Stimulated activated CD4-positive, alpha-beta T cell treated with anti-CD3 and anti-CD28 coated beads, Interleukin-4, amount 100 ng/mL, for 24 hours (primary cell): Measurements from ENCODE around the gene FAM234B.
"Not testable (repeated sequence)": the region's sequence is repeated elsewhere in the genome, so short reads cannot be mapped to it uniquely, and the experiment has no call there.

Experiments
- DNase-seq: peaks from one replicate; pipeline ENCODE4 v3.0.0-alpha.2; 2020

The FAM234B gene

GRCh38 chr12:13066014-13066413 is 21.8 kb downstream of the FAM234B start:
- DNase-seq: no peak

DNA sequence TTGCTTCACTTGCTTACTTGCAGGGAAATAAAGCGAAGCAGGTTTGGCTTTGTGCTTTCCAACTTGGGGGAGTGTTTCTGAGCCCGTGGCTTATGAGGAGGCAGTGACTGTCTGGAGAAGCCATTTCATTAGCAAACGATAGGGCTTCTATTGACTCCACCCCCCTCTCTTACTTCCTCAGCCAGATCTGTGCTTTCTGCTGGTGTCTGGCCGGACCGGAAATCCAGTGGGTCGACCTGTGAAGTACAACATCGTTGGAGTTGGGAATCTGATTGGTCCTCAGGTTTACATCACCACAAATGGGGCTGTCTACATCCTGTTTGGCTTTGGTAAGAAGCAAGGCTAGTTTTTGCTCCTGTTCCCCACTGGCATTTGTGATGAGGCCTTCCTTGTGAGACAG is 22.3 kb downstream of the FAM234B start:
- no peak for DNase-seq

DNA sequence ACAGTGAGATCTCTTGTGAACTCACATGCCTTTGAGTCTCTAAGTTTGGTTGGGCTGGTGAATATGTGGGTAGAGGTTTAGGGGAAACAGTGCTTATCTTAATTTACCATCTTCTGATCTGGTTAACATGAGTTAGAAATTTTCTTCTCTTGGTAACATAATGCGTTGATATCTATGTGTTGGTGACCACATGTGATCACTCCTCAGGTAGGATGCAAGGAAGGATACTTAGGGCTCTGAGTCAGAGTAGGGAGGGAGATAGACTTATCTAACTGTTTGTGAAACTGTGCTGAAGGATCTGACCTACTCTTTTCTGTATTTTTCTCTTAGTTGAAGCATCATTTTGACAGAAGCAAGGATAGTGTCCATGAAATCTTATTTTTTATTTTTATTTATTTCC is 23.1 kb downstream of the FAM234B start:
- DNase-seq: no peak

DNA sequence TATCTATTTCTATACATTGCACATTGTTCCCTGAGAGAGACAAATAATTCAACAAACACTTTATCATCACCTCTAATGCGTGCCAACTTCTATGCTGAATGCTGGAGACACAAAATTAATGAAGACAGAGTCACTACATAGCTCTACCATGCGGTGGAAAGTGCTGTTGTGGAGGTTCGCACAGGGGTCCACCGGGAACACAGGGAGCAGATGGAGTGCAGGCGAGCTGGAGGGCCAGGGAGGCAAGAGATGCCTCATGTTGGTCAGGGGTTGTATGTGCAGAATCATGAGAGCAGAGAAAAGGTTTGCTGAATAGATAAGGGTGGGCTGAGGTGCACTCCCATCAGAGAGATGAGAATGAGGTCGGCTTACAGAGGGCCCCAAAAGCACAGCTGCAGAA is 25.2 kb downstream of the FAM234B start:
- no peak for DNase-seq

DNA sequence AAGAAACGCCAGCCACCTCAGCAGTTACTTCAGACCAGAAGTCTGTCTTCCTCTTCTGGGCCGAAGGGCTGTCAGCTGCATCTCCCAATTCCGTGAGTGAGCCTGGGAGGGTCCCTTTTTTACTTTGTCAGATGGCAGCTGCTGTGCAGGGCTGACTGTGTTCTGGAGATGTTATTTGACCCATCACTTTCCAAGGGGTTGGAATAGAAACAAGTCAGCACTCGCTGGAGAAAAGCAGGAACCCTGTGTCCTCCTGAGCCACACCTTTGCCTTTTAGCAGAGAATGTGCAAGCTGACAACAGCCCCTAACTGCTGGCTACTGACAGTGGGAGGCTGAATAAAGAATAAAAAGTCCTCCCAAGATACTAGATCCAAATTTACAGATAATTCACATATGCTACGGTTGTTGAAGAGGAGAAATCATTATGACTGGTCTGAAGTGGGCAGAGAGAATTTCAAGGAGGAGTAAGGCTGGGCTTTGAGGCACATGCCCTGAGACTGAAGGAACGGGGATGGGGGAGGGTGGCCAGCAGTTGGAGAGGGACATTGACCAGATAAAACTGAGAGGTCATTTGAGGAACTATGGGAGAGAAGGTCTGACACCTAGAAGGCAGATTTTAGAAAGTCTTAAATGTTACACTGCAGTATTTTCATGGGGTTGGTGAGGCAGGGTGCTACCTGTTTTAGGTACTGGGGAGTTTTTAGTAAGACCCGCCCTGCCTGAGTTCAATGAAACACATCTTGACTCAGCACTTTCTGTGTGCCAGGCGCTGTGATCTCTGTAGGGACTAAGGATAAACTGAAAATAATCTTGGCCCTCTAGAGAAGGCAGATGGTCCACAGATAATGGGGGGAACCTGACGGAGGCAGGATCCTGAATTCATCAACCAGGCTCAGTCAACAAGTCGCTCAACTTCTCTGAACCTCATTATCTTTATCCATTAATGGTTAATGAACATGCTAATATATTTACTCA is 27.4 kb downstream of the FAM234B start:
- DNase-seq: no peak

DNA sequence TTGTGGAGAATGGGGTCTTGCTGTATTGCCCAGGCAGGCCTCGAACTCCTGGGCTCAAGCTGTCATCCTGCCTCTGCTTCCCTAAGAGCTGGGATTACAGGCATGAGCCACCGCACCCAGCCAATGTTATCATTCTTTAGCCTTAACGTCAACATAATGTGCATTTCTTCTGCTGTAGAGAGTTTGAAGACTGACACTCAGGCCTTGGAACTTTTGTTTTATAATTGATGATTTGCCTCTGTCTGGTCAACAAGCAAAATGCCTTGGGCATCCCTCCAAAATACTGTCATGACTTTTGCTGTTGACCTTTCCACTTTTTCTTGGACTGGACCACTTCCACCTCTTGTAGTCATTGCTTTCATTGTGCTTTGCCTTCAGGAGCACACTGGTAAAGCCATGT is 29.0 kb downstream of the FAM234B start:
- no peak for DNase-seq

GRCh38 chr12:13074396-13075117 is 30.4 kb downstream of the FAM234B start:
- DNase-seq: no peak

- no peak for DNase-seq
These were observed 30.9 kb downstream of the FAM234B start for GRCh38 chr12:13075118-13075480.

GRCh38 chr12:13075786-13076570 is 31.8 kb downstream of the FAM234B start:
- DNase-seq: no peak

DNA sequence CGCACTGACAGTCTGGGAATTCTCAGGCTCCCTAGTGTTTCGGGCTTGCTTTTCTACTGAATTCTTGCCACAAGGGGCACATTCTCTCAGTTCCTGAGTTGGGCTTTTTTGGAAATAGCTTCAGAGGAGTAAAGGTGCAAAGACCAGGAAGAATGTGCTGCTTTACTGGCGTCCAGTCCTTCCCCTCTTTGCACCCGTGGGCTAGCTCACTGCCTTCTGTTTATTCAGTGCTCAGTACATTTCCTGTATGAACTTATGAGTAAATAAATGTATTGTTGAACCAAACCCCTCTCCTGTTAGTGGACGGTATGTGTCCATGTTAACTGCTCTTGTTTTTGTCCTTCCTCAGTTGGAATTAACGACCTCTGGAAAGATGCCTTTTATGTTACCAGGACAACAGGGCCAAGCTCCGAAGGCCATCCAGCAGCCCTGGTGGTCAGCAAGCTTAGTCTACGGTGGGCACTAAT is 35.3 kb downstream of the FAM234B start:
- no peak for DNase-seq

- no peak for DNase-seq
These were observed 36.1 kb downstream of the FAM234B start for GRCh38 chr12:13080266-13080665.

GRCh38 chr12:13082861-13083260 is 38.7 kb downstream of the FAM234B start:
- DNase-seq: no peak

DNA sequence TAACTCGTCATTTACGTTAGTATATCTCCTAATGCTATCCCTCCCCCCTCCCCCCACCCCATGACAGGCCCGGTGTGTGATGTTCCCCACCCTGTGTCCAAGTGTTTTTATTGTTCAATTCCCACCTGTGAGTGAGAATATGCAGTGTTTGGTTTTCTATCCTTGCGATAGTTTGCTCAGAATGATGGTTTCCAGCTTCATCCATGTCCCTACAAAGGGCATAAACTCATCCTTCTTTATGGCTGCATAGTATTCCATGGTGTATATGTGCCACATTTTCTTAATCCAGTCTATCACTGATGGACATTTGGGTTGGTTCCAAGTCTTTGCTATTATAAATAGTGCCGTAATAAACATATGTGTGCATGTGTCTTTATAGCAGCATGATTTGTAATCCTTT is 39.5 kb downstream of the FAM234B start:
- not testable (repeated sequence) for DNase-seq

GRCh38 chr12:13084898-13085640 is 40.9 kb downstream of the FAM234B start:
- DNase-seq: no peak

DNA sequence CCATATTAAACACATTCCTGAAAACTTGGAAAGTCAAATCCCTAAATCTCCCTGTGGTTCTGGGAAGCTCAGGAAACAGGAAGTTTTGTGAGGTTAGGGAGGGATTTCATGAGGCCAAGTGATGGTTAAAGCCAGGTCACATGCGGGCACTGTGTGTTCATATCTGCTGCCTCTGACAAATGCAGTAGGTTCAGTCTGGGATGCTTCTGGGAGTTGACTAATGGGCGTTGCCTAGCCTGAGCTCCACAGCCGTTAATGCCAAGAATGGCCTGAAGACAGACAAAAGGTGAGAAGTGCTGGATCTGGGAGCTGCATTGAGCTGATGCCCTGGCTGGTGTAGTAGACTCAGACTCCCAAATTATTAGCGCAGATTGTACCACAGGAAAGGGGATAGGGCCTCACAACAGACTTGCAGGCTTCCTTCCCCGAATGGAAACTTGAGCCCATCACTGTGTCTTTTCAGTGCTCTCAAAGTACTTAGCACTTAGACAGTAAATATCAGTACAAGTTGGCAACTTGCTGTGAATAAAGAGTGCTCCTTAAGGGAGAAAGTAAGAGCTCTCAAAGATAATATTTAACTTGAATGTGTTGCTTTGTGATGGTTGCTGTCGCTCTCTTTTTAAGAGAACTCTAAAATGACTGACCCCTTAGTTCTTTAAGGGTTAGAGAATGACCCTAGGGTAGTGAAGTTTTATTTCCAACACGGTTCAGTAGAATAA is 41.9 kb downstream of the FAM234B start:
- DNase-seq: no peak

DNA sequence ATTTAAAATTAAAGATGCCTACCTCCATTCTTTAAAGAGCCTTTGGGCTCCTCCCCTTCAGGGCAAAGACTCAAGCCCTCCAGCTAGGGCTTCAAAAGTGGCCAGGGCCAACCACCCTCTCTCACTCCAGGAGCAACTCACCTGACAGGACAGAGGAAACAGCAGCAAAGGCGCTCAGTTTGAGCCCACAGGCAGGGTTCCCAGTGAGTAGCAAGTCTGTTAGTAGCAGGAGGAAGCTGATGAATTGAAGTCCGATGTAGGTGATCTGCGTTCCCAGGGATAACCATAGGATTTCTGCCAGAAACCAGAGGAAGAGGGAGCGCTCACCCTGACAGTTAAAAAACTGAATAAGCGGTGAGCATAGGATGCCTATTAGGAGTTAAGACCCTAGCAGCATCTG is 43.6 kb downstream of the FAM234B start:
- no peak for DNase-seq

- DNase-seq: no peak
These were observed 44.3 kb downstream of the FAM234B start for GRCh38 chr12:13088496-13088895.

DNA sequence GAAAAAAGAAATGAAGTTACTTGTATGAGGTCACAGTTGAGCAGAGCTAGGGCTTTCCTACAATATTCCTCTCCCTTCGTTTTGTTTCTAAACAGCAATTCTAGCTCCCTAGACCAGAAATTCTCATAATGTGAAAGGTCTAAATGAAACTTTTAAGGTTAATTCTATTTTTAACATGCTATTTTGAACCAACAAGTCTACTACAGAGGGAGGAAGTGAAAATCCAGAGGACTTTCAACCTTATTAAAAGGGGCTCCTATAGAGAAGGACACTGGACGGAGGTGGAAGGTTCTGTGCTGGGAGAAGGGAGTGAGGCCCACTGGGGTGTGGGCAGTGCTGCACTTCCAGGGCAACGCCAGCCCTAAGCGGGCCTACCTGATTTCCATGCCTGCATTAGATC is 45.9 kb downstream of the FAM234B start:
- DNase-seq: no peak

GRCh38 chr12:13091832-13092231 is 47.7 kb downstream of the FAM234B start:
- no peak for DNase-seq

DNA sequence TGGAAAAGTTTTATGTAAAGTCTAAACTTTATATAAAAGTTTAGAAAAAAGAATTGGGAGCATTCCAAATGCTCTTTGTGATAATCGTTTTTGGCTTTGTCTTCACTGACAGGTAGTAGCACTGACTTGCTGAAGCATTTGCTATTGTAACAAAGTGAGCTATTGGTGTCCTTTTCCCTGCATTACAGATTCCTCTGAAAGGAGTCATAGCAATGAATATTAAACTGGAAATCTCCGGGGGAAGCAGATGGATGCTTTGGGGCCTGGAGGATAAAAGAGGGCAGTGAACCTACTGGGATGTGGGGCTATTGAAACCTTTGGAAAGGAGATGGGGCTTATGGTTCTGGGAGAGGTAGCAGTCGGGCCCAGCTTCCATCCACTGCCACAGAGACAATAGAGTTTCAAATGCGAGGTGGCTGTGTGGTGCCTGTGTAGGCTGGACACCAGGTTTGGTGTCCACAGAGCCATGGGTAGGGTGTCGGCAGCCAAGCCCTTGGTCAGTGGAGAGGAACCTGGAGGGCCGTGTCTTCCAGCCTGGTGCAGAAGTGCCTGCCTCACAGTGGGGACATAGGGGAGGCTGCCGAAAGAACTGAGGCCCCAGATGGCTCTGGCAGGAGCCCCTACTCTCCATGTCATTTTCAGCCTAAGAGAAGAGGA is 49.1 kb downstream of the FAM234B start:
- DNase-seq: no peak

- no peak for DNase-seq
These were observed 49.7 kb downstream of the FAM234B start for GRCh38 chr12:13093848-13094220.
